GM19238 (cell line): ENCODE data around the gene NSFL1C.

Source experiments
- DNase-seq: peaks from one replicate; pipeline ENCODE4 v3.0.0; 2011; ENCODE audit warnings: low spot score; ENCODE audit not compliant: insufficient read length

The NSFL1C gene

DNA sequence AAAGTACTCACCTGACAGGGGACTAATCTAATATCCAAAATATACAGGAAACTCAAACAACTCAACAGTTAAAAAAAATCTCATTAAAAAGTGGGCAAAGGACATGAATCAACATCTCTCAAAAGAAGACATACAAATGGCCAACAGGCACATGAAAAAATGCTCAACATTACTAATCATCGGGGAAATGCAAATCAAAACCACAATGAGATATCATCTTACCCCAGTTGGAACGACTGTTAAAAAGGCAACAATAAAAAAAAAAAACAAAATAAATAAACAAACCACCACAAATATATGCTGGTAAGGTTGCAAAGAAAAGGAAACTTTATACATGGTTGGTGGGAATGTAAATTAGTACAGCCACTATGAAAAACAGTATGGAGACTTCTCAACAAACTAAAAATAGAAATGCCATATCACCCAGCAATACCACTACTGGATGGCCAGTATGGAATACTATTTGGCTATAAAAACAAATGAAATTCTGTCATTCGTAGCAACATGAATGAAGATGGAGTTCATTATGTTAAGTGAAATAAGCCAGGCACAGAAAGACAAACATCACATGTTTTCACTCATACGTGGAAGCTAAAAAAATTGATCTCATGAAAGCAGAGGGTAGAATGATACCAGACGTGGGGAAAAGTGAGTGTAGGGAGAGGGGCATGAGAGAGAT lies 17.9 kb upstream of the NSFL1C start:
- DNase-seq = no peak

DNA sequence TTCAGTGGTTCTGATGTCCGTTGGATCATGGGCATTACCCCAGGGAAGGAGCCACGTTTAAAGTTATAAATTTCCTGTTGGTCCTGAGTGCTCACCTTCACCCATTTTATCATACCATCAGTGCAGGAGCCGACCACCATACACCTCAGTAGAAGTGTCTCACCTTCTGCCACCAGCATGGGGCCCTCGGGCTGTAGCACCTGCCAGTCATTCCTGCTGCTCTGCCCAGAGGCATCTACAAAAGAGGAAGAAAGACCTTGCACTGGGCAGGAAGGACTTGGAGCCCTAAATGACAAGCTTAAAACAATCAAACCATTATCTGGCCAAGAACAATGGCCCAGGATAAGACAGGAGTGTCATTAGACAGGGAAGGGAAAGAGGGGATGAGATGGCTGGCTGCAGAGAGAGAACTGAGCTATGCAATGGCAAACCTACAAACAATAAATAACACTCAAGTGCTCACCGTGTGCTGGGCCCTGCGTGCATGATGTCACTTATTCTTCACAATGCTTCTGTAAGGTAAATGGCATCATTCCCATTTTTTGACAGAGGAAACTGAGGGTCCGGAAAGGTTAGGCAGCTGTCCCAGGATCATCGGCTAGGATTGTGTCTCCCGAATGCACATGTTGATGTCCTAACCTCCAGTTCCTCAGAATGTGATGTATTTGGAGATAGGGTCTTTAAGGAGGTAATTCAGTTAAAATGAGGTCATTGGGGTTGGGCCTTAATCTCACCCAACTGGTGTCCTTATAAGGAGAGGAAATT lies 13.4 kb upstream of the NSFL1C start:
- DNase-seq = no peak

DNA sequence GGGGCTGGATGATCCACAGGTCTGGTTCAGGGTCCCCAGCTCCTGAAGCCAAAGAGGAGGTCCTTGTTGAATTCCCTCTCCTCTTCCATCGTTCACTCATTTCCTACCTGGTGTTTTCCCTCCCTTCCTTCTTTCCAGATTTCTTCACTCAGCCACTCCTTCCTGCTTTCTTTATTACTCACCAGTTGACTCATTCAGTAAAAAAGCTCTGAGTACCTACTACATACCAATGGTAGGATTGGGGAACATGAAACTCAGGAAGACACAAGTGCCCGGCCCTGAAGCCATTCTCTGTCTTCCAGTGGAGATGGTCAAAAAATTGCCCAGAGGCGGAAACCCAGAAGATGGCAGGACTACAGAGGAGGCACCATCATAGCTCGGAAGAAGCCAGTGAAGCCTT lies 11.9 kb upstream of the NSFL1C start:
- no peak for DNase-seq

DNA sequence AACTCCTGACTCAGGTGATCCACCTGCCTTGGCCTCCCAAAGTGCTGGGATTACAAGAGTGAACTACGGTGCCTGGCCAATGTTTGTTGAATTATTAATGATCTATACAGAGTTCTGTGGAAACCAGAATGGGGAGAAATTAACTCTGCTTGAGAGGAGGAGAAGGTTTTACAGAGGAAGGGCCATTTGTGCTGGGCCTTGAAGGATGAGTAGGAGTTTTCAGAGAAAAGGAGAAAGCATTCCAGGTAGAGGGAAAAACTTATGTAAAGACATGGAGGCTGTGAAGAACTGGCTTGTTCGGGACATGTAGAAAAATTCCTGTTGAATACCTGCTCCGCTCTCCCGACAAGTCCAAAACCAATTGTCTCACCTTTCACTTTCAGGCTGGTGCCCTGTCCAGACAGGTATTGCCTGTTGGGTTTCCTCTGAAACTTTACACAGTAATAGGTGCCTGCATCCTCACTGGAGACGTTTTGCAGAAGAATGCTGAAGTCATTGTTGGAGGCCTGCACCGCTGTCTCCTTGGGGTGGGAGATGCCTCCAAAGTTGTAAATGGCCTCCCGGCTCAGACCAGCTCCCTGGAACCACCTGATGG lies 11.3 kb upstream of the NSFL1C start:
- DNase-seq = no peak

DNA sequence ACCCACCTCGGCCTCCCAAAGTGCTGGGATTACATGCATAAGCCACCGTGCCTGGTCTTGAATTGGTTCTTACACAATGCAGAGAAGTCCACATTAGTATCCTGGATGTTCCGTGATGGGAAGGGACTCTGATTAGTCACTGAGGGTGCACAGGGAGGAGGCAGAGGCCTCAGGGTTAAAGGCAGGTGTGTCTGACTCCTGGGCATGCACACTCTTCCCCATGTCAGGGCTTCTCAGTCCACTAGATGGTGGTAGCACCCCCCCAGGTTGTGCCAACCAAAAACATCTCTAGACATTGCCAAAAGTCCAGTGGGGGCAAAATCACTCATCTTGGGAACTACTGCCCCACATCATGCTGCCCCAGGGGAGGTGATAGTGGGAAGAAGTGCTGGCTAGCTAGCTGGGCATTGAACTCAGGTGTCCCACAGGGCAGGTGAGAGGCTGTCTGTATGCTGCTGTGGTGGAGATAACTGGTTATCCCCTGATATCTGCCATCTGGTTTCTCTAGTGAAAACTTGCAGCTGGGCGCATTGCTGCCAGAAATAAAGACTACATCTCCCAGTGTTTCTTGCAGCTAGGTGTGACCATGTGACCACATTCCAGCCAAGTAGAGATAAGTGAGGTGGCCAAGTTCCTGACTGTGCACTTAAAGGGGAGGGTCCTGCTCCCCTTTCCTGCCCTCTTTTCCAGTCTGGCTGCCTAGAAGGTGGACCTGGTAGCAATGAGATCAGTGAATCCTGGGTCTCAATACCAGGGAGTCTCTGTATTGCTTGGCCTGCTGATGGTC lies 8.4 kb upstream of the NSFL1C start:
- DNase-seq = no peak

DNA sequence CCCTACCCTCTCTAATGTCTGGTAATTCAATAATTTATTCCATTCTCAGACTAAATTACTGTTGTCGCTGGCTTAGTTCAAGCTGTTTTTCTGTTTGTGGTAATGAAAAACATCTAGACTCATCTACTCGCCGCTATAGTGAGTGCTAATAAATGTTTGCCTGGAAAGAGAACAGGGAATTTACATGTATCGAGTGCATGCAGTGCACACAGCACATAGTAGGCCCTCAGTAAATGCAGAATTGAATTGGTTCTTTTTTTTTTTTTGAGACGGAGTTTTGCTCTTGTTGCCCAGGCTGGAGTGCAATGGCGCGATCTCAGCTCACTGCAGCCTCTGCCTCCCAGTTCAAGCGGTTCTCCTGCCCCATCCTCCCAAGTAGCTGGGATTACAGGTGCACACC lies 7.7 kb upstream of the NSFL1C start:
- no peak for DNase-seq

DNA sequence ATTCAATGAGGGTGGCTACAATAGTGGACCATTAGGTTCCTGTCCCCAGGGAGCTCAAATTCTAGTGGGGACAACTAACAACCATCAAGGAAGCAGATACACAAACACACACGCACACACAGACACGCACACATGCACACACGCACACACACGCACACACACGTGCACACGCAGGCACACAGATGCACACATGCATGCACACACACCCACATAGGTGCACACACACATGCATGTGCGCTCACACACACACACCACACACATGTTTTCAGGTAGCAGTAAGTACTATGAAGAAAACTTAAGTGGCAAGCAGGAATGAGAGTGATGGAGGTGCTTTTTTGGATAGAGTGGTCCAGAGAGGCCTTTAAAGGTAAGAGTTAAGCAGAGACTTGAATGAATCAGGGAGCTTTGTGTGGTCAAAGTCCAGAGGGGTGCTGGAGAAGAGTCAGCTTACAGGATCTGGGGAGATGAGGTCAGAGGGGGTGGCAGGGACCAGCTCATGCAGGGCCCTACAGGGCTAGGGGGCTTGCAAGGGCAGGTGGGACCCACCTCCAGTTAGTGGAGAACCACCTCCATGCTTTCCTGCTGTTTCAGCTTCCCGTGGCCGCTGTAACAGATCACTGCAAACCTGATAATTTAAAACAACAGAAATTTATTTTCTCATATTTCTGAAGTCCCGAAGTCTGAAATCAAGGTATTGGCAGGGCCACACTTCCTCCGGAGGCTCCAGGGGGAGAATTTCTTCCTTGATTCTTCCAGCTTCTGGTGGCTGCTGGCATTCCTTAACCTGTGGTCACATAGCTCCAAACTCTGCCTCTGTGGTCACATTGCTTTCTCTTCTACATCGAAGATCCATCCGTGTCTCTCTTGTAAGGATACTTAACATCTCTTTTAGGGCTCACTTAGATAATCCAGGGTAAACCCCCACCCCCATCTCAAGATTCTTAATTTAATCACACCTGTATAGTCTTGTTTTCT lies 6.9 kb upstream of the NSFL1C start:
- DNase-seq = no peak

DNA sequence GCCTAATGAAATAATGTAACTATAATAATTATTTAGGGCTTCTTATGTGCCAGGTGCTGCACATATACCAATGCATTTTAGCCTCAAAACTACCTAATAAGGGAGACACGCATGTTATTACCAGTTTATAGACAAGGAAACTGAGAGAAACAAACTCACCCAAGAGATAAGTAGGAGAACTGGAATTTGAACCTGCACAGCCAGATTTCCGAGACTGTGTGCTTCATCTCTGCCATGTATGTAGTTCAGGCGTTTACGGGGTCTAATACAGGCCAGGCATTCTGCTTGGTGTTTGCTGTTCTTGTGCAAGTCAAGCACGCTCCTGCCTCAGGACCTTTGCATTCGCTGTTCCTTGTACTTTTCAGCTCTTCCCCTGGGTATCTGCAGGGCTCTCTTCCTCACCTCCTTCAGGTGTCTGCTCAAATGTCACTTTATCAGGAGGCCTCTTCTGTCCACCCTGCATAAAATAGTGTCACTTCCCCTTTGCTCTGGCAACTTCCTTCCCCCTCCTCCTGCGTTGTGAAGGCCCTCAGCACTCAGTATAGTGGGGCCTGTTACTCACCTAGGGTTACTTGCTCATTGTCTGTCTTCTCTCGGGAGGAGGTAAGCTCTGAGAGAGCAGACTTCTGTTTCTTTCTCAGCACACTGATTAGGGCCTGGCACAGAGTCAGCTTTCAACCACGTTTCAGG lies 6.1 kb upstream of the NSFL1C start:
- no peak for DNase-seq

DNA sequence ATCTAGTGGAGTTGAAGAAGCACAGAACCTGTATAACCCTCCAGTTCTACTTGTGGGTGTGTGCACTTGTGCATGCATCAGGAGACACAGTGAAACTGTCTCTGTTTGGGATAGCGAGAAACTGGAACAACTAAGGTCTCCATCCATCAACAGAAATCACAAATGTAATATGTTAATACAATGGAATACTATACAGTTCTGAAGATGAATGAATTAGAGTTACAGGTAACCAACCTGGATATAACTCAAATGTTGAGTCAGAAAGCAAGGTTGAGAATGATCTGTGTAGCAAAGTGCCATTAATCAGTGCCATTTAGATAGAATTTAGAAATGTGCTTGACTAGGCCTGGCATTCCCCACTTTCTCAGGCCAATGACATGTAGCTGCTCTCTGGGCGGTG lies 4.6 kb upstream of the NSFL1C start:
- no peak for DNase-seq

DNA sequence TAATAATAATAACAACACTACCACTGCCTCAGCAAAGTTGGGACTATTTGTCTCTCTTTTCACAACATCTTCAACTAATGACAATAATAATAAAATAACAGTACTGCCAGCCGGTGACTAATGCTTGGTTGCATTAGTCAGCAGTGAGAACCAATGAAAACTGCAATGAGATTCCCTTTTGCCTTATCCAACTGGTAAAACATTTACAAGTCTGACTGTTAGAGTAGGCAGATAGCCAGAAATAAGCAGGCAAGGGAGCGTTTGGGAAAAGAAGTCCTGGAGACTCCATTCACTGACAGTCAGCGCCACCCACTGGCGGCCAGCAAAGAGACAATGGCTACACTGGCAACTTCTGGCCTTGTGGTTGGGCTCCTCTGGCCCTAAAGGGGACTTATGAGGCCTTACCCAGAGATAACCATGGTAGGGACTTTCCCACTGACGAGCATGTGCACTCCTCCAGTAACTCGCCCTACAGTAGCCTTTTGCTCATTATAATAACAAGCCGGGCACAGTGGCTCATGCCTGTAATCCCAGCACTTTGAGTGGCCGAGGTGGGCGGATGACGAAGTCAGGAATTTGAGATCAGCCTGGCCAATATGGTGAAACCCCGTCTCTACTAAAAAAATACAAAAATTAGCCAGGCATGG lies 3.4 kb upstream of the NSFL1C start:
- DNase-seq = peak; percentile 7

DNA sequence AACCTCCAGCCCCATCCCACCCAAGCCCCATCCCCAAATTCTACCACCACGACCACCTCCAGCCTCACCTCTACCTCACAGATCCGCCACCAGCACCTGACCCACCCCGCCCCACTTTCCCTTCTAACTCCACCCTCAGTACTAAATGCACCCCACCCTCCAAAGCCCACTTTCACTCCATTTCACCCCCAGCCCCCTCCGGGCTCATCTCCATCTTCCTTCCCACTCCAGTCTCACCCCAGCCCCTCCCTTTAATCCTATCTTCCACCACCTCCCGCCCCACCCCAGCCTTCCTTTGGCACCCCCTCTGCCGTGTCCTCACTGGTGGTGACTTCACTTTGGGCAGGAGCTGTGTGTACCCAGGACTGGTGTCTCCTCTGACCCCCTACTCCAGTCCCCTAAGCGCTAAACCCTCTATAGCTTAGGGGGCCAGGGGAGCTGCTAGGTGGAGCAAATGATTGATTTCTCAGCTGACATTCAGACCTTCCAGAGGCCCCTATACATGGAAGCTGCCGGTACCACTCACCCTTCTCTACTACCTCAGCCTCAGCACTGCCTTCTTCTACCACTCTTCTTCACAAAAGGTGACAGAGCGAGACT lies 2.8 kb upstream of the NSFL1C start:
- no peak for DNase-seq

DNA sequence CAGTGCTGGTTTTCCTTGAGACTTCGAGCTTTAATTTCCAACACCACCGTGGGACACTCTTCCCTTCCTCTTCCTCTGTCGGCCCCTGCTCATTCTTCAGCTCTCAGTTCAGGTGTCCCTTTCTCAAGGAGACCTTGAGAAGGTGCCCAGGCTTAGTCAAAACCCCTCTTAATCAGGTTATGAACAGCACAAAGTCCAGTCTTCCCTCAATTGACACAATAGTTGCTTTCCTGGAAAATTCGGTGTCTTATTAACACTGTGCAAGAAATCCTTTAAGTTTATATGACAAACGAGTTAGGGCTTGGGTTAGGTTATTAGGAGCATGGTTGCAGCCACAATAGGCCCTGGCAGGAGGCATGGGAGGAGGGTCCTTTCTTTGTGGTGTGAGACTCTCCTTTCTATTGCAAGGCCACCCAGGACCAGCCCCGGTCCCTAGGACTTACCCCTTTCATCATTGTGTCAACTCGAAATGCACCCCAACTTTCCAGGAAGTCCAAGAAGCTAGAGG lies 1.5 kb upstream of the NSFL1C start:
- no peak for DNase-seq

DNA sequence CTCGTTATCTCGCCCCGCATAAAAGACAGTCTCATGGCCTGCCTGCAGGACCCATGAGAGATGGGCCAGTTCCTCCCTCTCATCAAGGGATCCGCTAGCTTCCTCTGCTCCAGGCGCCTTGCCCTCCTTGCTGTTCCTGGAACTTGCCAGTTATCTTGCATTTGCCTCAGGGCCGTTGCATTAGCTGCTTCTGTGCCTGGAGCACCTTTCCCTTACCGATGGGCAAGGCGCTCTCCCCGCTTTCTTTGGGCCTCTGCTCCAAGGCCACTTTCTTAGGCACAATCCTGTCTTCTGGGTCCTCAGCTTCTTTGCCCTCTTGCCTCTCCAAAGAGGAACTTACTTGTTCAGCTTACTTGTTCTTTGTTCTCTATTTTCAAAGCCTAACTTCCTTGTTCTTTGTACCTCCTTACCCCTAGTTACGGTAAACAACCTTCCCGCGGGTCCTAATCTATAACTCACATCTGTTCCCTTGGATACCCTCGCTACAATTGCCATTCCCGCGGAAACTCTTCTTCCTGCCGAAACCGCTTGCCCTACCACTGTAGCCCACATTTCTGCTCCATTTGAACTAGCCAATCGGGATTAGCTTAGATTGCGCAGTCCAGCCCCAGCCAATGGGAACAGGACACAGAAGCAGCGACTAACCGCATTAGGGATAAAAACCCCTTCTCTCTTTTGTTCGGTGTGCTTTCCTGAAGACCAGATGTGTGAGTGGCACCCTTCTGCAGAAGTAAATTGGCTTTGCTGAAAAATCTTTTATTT lies 887 bp upstream of the NSFL1C start:
- DNase-seq = no peak

DNA sequence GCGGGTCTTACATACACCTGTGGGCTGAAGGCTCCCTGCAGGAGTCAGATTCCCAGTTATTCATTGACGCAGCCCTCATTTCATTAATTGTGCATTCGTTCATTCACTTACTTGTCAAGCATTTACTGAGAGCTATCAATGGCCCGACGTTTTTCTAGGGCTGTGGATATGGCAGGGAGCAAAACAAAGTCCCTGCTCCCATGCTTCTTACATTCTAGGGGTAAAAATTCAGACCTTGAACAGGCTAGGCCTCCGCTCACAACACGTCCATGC lies 369 bp upstream of the NSFL1C start:
- DNase-seq = no peak

DNA sequence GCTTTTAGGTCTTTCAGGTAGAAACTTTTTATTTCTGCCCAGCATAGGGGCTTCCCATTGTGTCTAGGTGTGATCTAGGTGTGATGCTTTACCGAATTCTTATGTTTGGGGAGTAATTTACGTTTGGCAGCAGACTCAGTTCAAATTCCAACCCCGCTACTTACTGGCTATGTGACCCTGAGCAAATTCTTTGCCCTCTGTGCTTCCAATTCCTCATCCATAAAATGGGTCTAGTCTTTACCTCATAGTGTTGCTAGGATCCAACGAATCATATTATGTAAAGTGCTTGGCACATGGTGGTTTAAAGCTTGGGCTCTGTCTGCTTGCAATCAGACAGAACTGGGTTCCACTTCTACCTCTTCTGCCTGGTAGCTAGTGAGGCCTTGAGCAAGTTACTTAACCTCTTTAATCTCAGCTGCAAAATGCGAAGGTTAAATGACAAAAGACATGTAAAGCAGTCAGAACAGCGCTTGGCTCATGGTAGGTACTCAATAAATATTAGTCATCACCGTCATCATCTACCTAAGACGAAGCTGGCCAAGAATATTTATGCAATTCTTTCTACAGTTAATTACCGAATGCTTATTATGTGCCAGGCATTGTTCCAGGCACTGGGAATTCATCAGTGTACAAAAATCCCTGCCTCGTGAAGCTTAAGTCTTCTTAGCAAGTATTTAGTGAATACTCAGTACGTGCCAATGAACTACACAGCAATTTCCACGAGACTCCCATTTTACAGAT lies 1.0 kb downstream of the NSFL1C start:
- no peak for DNase-seq

DNA sequence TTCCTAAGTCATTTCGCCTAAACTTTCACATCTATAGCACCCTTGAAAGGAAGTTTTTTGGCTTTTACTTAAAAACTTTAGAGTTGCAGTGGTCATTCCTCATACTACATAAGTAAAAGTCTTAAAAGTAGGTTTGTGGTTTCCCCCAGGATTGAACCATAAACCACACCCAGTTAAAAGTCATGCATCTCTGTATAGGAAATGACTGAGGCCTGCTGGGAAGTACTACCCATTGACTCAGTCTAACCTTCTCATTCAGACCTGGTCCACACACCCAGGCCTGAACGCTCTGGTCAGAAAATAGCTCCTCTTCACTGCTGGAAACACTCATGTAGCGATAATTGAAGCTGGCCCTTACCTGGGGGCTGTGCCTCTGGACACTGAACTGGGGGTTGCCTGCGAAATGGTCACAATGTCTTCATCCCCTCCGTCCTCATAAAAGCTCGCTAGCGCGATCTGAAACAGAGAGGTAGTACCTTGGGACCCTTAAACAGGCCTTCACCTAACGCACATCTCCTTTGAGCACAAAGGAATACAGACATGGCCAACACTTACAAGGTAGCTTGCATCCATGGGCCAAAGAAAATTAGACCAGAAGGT lies 2.6 kb downstream of the NSFL1C start:
- DNase-seq = no peak

DNA sequence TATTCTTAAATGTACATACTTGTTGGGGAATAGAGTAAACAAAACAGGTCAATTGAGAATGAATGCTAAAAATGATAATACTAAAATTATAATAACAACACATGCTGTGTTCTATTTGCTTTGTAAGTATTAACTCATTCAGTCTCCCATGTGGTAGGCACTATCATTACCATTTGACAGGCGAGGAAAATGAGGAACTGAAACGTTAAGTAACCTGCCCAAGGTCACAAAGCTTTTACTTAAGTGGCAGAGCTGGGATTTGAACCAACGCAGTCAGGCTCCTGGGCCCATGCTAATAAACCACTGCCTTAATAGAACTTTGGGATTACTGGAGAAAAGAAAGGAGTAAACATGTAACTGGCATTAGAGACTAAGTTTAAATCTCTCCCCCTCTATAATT lies 3.8 kb downstream of the NSFL1C start:
- DNase-seq = no peak

DNA sequence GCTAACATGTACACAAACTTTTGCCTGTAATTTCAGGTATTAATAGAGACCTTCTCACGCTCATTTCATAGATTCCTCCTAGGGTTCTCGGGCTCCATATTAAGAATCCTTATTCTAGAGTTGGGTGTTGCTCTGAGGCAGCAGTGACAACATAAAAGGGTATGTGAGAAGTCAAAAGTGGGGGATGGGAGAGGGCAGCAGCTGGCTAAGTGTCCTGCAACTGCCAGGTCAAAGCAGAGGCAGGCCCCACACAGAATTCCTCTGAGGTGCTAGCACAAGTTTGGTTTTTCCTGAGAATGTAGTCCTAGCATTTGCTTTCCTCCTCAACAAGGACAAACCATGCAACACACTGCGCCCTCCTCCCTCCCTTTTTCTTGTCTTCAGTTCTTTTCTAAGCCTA lies 4.6 kb downstream of the NSFL1C start:
- DNase-seq = no peak
